Adrenal gland (tissue), 5 donors: ENCODE results near the gene SCRN1.

Experiments
- CTCF ChIP-seq, 6 experiments: fragments of 450-650 bp in 4 of 6; fragments of 200-600 bp in 2 of 6; sonication (generic) in 1 of 6; IDR thresholded peaks; 1 replicate in 5 of 6; 2 replicates in 1 of 6; pipeline versions ENCODE4 v1.5.1 to v1.8.0; 2016 to 2021; ENCODE audit warnings: antibody characterized with exemption in 6 of 6, mild to moderate bottlenecking in 2 of 6, moderate library complexity in 1 of 6
- POLR2A ChIP-seq, 2 donors: fragments of 450-650 bp; IDR thresholded peaks; one replicate each; pipeline ENCODE4 v1.6.1; 2017; ENCODE audit warnings: antibody characterized with exemption in 2 of 2, mild to moderate bottlenecking in 2 of 2, moderate library complexity in 1 of 2
- donor health status: DM: no; HTN: no; CAD: no.

DNA sequence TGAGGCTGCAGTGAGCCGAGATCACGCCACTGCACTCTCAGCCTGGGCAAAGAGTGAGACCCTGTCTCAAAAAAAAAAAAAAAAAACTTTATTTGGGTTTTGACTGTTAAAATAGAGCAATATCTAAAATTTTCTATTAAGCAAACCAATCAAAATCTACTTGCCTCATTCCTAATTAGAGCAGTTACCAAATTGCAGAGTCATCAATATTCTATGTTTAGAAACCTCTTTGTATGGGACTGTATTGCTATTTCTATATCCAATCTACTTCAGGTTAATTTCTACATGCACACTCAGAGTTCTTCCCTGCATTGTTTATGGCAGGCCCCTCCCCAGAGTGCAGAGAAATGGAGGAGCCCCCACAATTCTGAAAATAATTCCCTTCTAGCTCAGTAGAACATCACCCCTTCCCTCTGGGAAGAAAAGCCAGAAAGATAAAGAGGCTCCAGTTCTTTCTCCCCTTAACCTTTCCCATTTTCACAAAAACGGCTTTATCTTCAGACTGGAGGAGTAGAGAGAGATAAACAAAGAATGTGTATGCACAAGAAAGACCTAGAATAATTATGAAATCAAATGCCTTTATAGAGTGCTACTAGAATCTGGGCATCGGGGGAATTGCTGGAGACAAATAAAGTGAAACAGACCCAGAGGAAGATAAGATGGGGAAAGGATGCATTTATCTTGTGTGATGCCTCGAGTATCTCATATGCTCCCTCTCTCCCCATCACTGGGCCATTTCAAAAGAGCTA, 17.9 kb downstream of the SCRN1 start:
- TF ChIP-seq CTCF (IDR thresholded peaks at IDR 0.05) (no peak), POLR2A (IDR thresholded peaks at IDR 0.05) (no peak)
